HG03460 (cell line): ENCODE results near the gene GPBAR1.

Experiments used
- ATAC-seq: cut with Tn5 transposase; IDR thresholded peaks from one replicate; pipeline ENCODE4 v1.9.1; 2021; ENCODE audit not compliant: unreplicated experiment

GPBAR1 gene

GRCh38 chr2:218238887-218239286 is 21.9 kb upstream of the GPBAR1 start:
- no peak for ATAC-seq

GRCh38 chr2:218244204-218244603 is 16.6 kb upstream of the GPBAR1 start:
- ATAC-seq = no peak

GRCh38 chr2:218244665-218245064 is 16.1 kb upstream of the GPBAR1 start:
- no peak for ATAC-seq

- ATAC-seq = no peak
These were observed 15.6 kb upstream of the GPBAR1 start for GRCh38 chr2:218245214-218245613.

- no peak for ATAC-seq
These were observed 11.1 kb upstream of the GPBAR1 start for GRCh38 chr2:218249691-218250090.

GRCh38 chr2:218252509-218253231 is 8.1 kb upstream of the GPBAR1 start:
- no peak for ATAC-seq

GRCh38 chr2:218253232-218253625 is 7.6 kb upstream of the GPBAR1 start:
- no peak for ATAC-seq

- no peak for ATAC-seq
These were observed 5.4 kb upstream of the GPBAR1 start for GRCh38 chr2:218255446-218255845.

GRCh38 chr2:218256612-218257350 is 4.0 kb upstream of the GPBAR1 start:
- ATAC-seq = no peak

GRCh38 chr2:218257390-218257981 is 3.3 kb upstream of the GPBAR1 start:
- peak; percentile 69 for ATAC-seq

- no peak for ATAC-seq
These were observed 1.5 kb upstream of the GPBAR1 start for GRCh38 chr2:218259099-218259961.

GRCh38 chr2:218260166-218260565 is 649 bp upstream of the GPBAR1 start:
- no peak for ATAC-seq

- ATAC-seq = no peak
These were observed 815 bp downstream of the GPBAR1 start for GRCh38 chr2:218261423-218262236.

GRCh38 chr2:218262237-218262600 is 1.4 kb downstream of the GPBAR1 start:
- no peak for ATAC-seq

- ATAC-seq = no peak
These were observed 2.1 kb downstream of the GPBAR1 start for GRCh38 chr2:218262631-218263586.

GRCh38 chr2:218263817-218264641 is 3.2 kb downstream of the GPBAR1 start:
- no peak for ATAC-seq

GRCh38 chr2:218264773-218265561 is 4.2 kb downstream of the GPBAR1 start:
- no peak for ATAC-seq

- ATAC-seq = no peak
These were observed 4.8 kb downstream of the GPBAR1 start for GRCh38 chr2:218265626-218266025.
